ENCODE measurements around the gene LRFN2. TPM values are rescaled to one million over a fixed set of nuclear protein-coding genes. Genes with fewer than 3 reads are reported as not detected.
A peak's percentile ranks its signal among the peaks of the same experiment; 100 is the strongest.

The LRFN2 gene
- total RNA-seq, 2 experiments from 2014 or later = not detected

DNA sequence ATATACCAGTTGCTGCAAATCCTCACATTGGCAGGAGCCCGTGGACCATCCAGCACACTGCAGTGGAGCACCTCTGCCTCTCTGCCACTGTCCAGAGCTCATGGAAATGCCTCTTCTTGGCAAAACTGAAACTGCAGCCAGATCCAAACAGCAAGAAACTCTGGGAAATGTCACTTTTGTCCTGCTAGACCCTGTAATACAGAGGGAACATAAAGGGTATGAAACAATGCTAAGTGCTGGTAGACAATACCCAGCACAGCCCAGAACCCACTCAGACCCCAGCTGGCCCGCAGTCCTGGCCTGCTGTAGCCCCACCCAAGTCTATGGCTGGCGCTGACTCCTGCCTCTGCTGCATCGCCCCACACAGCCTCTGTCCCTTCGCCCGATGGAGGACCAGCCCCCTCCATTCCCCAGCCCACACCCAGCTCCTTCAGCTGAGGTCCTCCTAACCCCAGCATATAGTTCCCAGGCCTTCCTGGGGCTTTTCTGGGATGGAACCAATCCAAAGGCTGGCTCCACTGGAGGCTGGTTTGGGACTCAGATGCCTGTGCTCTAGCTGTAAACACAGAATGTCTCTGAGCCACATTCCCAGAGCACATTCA, 242.5 kb downstream of the LRFN2 start:
- Mint-ChIP-seq H3K36me3 (ENCODE audit: low read depth) (no peaks in the 10 kb centered on the region), H3K4me1 (ENCODE audit: low read depth) (no peaks in the 10 kb centered on the region)
- POLR2A ChIA-PET = no interaction called here

DNA sequence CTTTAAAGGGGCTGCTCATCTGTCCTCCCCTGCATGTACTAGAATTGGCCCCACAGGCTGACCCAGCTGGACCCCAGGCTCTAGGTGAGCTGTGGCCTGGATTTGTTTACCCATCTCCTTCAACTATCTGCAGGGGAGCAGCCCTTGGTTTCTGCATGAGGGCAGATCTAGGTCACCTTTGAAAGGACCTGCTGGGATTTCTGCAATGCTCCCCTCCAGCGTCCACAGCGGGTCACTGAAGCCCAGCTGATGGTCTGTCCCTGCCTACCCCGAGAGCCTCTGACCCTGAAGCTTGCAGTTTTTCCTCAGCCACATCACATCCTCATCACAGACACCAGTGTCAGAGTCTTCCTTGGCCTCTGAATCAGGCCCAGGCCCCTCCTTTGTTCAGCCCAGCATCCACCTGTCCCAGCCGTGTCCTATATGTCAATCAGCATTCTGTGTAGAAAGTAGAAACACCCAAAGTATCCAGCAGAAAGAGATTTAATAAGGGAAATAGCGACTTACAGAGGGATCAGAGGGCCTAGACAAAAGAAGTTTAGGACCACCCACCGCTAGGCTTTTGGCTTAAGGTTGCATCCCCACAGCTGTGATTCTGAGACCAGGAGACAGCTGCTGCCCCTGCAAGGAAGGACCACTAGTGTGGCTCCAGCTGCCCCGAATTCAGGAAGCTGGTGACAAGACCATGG, 243.1 kb downstream of the LRFN2 start:
- no peaks in the 10 kb centered on the region for H3K9me3 ChIP-seq (ENCODE audit: control insufficient read depth in 1 of 2, insufficient read depth in 1 of 2, low read length in 2 of 2)
- intact Hi-C loops (cut with DNase I, micrococcal nuclease) = no loop called here
- Mint-ChIP-seq H3K9me3 (no peaks in the 10 kb centered on the region), H3K4me1 (ENCODE audit: low read depth) (no peaks in the 10 kb centered on the region), H3K27ac (no peak overlapping the region), H3K36me3 (ENCODE audit: low read depth) (no peaks in the 10 kb centered on the region), H3K4me3 (no peak overlapping the region), H3K27me3 (no peaks in the 10 kb centered on the region)
- peak in 1 of 14 experiments; percentile 29 for DNase-seq
- ChIA-PET CTCF (no interaction called here), POLR2A (no interaction called here)
- no peak overlapping the region for H3K27ac ChIP-seq (ENCODE audit: low read depth in 1 of 2, low read length in 2 of 2)
- no peak for TF ChIP-seq CTCF (IDR thresholded peaks at IDR 0.05)
- H3K27me3 ChIP-seq (ENCODE audit: control insufficient read depth in 1 of 2, insufficient read depth in 2 of 2, low read length in 2 of 2) = no peaks in the 10 kb centered on the region
- H3K4me1 ChIP-seq (ENCODE audit: insufficient read depth, low read length) = no peaks in the 10 kb centered on the region
- no peak overlapping the region for H3K4me3 ChIP-seq (ENCODE audit: low read length)
- ATAC-seq (ENCODE audit: poor library complexity) = no peak
- H3K36me3 ChIP-seq (ENCODE audit: insufficient read depth, low read length) = no peaks in the 10 kb centered on the region

More for the DNA sequence above, 242.5 kb downstream of the LRFN2 start:
- no peak overlapping the region for H3K4me3 ChIP-seq (ENCODE audit: low read length)
- H3K27ac ChIP-seq (ENCODE audit: low read depth in 1 of 2, low read length in 2 of 2) = no peak overlapping the region
- Mint-ChIP-seq H3K27me3 (no peaks in the 10 kb centered on the region), H3K4me3 (no peak overlapping the region), H3K27ac (no peak overlapping the region), H3K9me3 (no peaks in the 10 kb centered on the region)
- CTCF ChIA-PET = no interaction called here
- H3K36me3 ChIP-seq (ENCODE audit: insufficient read depth, low read length) = no peaks in the 10 kb centered on the region
- DNase-seq = peak in 1 of 14 experiments; percentile 6
- no peaks in the 10 kb centered on the region for H3K9me3 ChIP-seq (ENCODE audit: control insufficient read depth in 1 of 2, insufficient read depth in 1 of 2, low read length in 2 of 2)
- ATAC-seq (ENCODE audit: poor library complexity) = no peak
- H3K27me3 ChIP-seq (ENCODE audit: control insufficient read depth in 1 of 2, insufficient read depth in 2 of 2, low read length in 2 of 2) = no peaks in the 10 kb centered on the region
- no peaks in the 10 kb centered on the region for H3K4me1 ChIP-seq (ENCODE audit: insufficient read depth, low read length)
- intact Hi-C loops (cut with DNase I, micrococcal nuclease) = no loop called here
- TF ChIP-seq CTCF (IDR thresholded peaks at IDR 0.05) = no peak

GRCh38 chr6:40343318-40343876, 243.8 kb downstream of the LRFN2 start:
- POLR2A ChIA-PET = no interaction called here
- ATAC-seq (ENCODE audit: poor library complexity) (no peak), DNase-seq (peak in 1 of 14 experiments; percentile 4)
- CTCF ChIA-PET = no interaction called here
- H3K36me3 Mint-ChIP-seq (ENCODE audit: low read depth) = no peaks in the 10 kb centered on the region
- no peak overlapping the region for H3K27ac Mint-ChIP-seq
- Histone ChIP-seq H3K9me3 (ENCODE audit: control insufficient read depth in 1 of 2, insufficient read depth in 1 of 2, low read length in 2 of 2) (no peaks in the 10 kb centered on the region), H3K4me1 (ENCODE audit: insufficient read depth, low read length) (no peaks in the 10 kb centered on the region), H3K27me3 (ENCODE audit: control insufficient read depth in 1 of 2, insufficient read depth in 2 of 2, low read length in 2 of 2) (no peaks in the 10 kb centered on the region), H3K4me3 (ENCODE audit: low read length) (no peak overlapping the region), H3K27ac (ENCODE audit: low read depth in 1 of 2, low read length in 2 of 2) (no peak overlapping the region), H3K36me3 (ENCODE audit: insufficient read depth, low read length) (no peaks in the 10 kb centered on the region)
- no peak for TF ChIP-seq CTCF (IDR thresholded peaks at IDR 0.05)
- H3K27me3 Mint-ChIP-seq = no peaks in the 10 kb centered on the region
- H3K4me1 Mint-ChIP-seq (ENCODE audit: low read depth) = no peaks in the 10 kb centered on the region
- no peaks in the 10 kb centered on the region for H3K9me3 Mint-ChIP-seq
- no peak overlapping the region for H3K4me3 Mint-ChIP-seq
- intact Hi-C loops (cut with DNase I, micrococcal nuclease) = no loop called here
